Measurements from ENCODE around the gene OR7A5. TPM values are rescaled to one million over a fixed set of nuclear protein-coding genes. Genes with fewer than 3 reads are reported as not detected.

Gene OR7A5
- total RNA-seq = not detected
- long read RNA-seq = 0 reads

GRCh38 chr19:14835011-14835410 is at the start of gene OR7A5, which contains the start of gene OR7C1:
Gene OR7A5, minus strand, starts transcription at chr19:14835185. Its CDS starts 6,944 bp downstream, at chr19:14828241.
Gene OR7C1, minus strand, starts transcription at chr19:14835185. Its CDS starts 35,049 bp downstream, at chr19:14800136.
- Histone ChIP-seq H3K27me3 (peaks cover 4% of the 10 kb centered on the region), H3K36me3 (no peaks in the 10 kb centered on the region), H3K9me3 (no peaks in the 10 kb centered on the region), H3K4me1 (no peaks in the 10 kb centered on the region), H3K4me3 (no peak within 1 kb of the TSS), H3K27ac (no peak within 1 kb of the TSS)
- ATAC-seq = no peak
- TF ChIP-seq, protein P1, sequence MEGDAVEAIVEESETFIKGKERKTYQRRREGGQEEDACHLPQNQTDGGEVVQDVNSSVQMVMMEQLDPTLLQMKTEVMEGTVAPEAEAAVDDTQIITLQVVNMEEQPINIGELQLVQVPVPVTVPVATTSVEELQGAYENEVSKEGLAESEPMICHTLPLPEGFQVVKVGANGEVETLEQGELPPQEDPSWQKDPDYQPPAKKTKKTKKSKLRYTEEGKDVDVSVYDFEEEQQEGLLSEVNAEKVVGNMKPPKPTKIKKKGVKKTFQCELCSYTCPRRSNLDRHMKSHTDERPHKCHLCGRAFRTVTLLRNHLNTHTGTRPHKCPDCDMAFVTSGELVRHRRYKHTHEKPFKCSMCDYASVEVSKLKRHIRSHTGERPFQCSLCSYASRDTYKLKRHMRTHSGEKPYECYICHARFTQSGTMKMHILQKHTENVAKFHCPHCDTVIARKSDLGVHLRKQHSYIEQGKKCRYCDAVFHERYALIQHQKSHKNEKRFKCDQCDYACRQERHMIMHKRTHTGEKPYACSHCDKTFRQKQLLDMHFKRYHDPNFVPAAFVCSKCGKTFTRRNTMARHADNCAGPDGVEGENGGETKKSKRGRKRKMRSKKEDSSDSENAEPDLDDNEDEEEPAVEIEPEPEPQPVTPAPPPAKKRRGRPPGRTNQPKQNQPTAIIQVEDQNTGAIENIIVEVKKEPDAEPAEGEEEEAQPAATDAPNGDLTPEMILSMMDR (IDR thresholded peaks at IDR 0.05) = no peak
- DNase-seq = no peak
- intact Hi-C loops (cut with DNase I) = no loop called here

DNA sequence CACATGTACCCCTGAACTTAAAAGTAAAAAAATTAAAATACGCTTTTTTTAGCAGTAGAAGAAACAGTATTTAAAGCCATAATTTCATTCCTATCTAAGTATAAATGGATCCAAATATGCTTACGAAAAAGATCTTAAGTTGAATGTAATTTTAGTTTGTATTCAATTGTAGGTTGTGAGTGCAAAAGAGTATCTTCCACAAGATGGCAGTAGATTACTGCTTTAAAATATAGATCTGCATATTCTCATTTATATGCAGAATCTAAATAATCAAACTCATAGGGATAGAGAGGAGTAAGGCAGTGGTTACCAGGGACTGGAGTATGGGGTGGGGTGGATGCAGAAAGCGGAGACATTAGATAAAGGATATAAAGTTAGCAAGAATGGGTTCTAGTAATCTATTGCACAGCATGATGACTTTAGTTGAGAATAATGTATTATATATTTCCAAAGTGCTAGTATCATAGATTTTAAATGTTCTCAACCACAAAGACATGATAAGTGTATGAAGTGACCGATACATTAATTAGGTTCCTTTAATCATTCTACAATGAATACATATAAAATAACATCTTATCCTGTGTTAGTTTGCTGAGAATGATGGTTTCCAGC is 36.7 kb upstream of the OR7A5 start:
- H3K27ac ChIP-seq = no peak overlapping the region
- H3K4me3 ChIP-seq = no peak overlapping the region
- intact Hi-C loops (cut with DNase I) = no loop called here
- DNase-seq (no peak), ATAC-seq (no peak)
- TF ChIP-seq, protein P1 (IDR thresholded peaks at IDR 0.05) = peak; percentile 43
- H3K27me3 ChIP-seq = peaks cover 10% of the 10 kb centered on the region
- no peaks in the 10 kb centered on the region for H3K36me3 ChIP-seq
- no peaks in the 10 kb centered on the region for H3K4me1 ChIP-seq
- no peaks in the 10 kb centered on the region for H3K9me3 ChIP-seq

- DNase-seq = no peak
- peaks cover 10% of the 10 kb centered on the region for H3K27me3 ChIP-seq
- TF ChIP-seq, protein P1 (IDR thresholded peaks at IDR 0.05) = no peak
- no peaks in the 10 kb centered on the region for H3K9me3 ChIP-seq
- intact Hi-C loops (cut with DNase I) = no loop called here
- H3K4me1 ChIP-seq = no peaks in the 10 kb centered on the region
- H3K27ac ChIP-seq = no peak overlapping the region
- no peaks in the 10 kb centered on the region for H3K36me3 ChIP-seq
- H3K4me3 ChIP-seq = no peak overlapping the region
- ATAC-seq = no peak
Measured at GRCh38 chr19:14868497-14868896, 33.5 kb upstream of the OR7A5 start.

DNA sequence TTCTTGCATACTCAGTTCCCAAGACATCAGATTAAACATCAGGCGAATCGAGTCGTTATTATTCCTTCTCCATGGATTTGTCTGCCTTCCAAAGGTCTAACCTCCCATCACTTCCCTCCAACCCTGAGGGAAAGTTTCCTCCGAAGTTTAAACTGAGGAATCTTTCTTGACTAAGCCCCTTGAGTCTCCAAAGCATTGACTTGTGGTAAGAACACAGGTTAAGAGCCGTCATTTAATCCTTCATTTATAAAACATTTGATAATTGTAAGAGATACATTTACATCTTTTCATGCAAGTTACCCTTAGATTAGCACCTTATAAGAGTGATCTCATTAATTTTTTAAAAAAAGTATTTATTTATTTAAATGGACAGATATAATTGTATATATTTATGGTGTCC is 13.8 kb upstream of the OR7A5 start, which contains the start of gene OR7A10:
OR7A10 (minus strand) TSS at position 101 of the 400 bp plus-strand sequence. CDS start 7,045 bp downstream, outside the sequence.
- Histone ChIP-seq H3K27ac (no peak within 1 kb of the TSS), H3K36me3 (no peaks in the 10 kb centered on the region), H3K4me1 (no peaks in the 10 kb centered on the region), H3K9me3 (no peaks in the 10 kb centered on the region), H3K27me3 (peaks cover 3% of the 10 kb centered on the region), H3K4me3 (no peak within 1 kb of the TSS)
- TF ChIP-seq, protein P1 (IDR thresholded peaks at IDR 0.05) = no peak
- DNase-seq (no peak), ATAC-seq (no peak)
- intact Hi-C loops (cut with DNase I) = no loop called here

- no peak for DNase-seq
- no peak for ATAC-seq
- Histone ChIP-seq H3K4me1 (no peaks in the 10 kb centered on the region), H3K9me3 (no peaks in the 10 kb centered on the region), H3K27me3 (peaks cover 6% of the 10 kb centered on the region), H3K27ac (no peak overlapping the region), H3K4me3 (no peak overlapping the region), H3K36me3 (no peaks in the 10 kb centered on the region)
- TF ChIP-seq, protein P1 (IDR thresholded peaks at IDR 0.05) = no peak
- intact Hi-C loops (cut with DNase I) = no loop called here
Measured at GRCh38 chr19:14843578-14843977, 8.6 kb upstream of the OR7A5 start.

Data from upper lobe of right lung (tissue), 1 donor.